LoVo (cell line): ENCODE results near the gene CRACR2A.

Experiments
- DNase-seq: peaks from one replicate; pipeline ENCODE4 v3.0.0-alpha.2; 2016; ENCODE audit warnings: low spot score

Gene CRACR2A

DNA sequence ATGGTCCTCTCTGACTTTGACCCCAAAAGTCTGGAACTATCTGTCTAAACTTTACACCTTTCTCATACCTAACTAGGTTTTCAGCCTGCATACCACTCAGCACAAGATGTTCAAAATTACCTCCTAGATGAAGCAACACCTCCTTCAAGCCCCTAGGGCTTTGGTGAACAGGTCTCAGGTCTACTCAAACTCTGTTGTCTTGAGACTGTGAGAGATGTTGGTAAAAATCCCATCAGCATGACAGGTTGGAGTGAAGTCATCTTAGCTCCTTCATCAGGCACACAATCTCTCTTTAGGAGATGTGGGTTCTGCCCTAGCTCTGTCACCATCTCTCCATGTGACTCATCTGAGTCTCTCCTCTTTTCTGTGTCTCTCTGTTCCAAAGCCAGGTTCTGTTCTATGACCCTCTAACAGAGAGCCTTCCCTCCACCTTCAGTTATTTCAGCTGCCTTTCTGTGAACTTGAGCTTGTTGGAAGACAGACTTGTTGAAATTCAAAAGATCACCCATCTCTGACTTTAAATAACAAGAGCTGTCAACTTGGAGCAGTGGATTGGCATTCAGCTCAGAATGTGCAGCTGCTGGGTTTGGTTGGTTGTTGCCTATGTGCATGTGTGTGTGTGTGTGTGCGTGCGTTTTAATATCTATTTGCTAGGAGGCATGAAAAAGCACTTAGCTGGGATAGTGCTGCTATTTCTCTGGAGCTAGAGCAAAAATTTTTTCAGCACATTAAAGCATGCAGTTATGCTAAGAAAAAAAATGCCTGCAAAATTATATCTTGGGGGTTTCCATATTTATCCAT lies 130.7 kb downstream of the CRACR2A start:
- no peak for DNase-seq

DNA sequence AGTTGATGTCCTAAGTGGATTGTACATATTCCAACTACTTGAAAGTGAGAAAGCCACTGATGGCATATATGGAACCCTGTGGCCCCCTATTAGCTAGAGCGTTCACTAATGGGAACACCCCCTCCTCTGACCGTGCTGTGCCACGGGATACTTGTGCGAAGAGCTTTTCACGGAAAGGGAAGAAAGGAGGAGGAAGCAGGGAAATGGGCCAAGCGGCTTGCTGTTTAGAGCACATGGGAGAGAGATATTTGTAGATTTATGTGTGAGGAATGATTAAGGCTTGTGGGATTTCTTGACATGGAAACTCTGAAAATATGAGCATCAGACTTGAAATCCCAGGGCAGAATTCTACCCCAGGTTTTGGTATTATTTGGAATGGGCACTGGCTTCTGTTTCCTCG lies 132.1 kb downstream of the CRACR2A start:
- DNase-seq: no peak

DNA sequence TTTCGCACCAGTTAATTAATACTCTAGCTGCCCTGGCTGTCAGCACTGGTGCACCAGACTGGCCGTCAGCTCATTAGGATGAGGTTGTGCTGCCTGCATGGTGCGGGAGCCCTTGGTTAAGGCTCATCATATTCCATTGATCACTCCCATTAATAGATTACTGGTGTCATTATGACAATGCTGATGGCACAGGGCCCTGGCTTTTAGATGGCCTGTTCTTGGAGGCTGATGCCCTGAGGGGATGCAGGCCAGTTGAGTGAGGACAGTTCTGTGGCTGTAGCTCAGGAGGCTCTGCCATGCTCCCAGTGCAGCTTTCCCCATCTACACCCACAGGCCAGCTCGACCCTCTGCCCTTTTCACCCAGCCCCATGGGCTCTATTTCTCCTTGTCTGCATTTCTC lies 135.3 kb downstream of the CRACR2A start:
- DNase-seq: no peak

DNA sequence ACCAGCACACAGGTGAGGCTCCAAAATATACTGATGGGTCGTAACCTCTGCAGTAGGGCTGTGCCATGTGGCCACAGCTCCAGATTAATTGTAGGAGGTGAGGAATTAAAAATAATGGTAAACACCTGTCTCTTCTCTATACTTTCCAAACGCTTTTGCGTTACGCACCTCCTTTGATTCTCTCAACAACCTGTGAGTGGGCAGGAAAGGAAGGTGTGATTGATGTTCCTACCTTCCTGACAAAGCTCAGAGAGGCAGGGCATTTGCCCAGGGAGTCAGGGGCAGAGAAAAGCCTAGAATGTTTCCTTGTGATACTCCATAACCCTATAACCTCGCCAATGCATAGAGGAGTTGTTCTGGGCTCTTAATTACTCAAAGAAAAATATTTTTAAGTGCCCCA lies 137.0 kb downstream of the CRACR2A start:
- DNase-seq: no peak

DNA sequence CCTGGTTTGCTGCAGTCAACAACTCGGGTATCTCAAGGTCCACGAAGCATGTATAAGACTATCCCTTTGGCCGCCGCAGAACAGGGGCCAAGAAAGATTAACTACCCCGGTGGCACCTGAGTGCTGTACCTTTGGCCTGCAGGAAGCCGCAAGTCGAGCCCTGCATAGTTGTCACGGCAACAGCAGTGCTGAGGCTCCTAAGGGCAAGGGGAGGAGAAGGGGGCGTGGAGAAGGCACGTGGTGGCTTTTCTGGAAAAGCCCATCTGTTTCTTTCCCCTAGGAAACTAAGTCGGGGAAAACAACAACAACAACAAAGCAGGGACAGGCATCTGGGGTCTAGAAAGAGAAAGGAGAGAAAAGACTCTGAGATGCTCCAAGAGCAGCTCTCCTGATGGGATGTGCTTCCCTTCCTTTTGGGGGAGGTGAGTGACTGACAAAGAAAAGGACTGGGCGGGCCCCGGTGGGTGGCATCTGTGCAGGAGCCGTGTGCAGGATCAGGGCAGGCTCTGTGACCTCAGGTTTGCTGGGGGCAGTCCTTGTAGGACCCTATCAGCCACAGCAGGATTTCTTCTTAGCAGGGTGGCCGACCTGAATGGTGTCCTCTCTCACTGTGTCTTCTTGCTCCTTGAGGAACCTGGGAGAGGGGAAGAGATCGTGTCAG lies 138.0 kb downstream of the CRACR2A start:
- no peak for DNase-seq

DNA sequence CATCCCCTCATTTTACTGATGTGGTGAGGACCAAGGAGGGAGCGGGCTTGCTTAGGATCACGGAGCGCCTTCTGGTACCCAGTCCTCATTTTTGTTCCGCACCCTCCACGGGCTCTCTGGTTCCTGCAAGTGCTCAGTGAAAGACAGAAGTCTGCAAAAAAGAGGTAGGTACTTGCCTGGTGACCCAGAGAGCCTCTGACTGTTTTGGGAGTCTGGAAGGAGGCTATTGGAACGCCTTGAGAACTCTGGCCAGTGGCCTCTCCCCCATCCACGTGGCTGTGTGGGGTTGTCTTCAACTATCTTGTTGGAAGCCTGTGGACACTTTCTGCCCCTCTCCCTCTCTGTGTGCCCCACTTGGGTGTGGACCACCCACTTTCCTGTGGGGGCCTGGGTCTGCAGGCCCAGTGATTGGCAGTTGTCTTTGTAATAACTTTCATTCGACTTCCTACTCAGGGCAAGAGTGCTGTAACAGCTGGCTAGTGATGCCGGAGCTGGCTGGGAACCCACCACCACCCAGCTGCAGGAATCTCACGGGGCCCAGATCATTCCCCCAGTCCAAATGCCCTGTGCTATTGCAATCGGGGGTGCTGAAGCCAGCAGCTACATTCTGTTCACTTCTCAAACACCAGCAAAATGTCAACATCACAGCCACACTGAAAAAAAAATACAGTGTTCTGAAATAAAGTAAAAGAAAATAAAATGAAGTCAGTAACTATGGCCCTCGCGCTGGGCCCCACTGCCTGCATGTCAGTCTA lies 139.1 kb downstream of the CRACR2A start:
- DNase-seq: no peak

DNA sequence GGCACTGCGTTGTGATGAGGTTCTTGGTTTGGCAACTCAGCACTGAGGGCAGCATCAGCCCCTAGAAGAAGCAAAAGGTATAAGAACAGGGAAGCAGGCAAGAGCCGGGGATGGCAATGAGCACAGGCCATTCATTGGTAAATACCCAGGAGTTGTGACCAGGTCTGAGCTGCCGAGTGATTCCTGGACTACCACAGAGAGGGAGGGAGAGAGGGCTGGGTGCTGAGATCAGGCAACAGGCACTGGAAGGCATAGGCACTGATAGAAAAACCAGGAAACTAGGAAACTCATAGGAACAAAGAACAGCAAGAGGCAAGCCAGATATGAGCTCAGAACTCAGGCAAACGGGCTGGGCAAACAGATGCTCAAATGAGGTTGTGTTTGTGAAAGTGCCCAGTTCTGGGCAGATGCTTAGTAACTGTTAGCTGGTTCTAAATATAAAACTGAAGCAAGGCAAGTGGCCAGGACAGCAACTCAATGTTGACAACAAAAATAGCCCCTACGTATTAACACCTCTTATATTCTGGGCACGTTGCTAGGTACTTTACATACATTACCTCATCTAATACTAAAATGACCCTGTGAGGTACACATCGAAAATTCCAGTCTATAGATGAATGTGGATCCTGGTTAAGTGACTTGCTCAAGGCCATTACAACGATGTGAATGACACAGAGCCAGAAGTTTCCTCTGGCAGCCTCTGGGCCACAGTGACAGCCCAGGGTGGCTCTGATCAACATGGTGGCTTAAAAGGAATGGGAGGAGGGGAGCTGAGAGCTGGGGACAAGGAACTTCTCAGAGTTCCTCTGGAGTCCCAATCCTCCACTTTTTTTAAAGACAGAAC lies 140.8 kb downstream of the CRACR2A start:
- no peak for DNase-seq

DNA sequence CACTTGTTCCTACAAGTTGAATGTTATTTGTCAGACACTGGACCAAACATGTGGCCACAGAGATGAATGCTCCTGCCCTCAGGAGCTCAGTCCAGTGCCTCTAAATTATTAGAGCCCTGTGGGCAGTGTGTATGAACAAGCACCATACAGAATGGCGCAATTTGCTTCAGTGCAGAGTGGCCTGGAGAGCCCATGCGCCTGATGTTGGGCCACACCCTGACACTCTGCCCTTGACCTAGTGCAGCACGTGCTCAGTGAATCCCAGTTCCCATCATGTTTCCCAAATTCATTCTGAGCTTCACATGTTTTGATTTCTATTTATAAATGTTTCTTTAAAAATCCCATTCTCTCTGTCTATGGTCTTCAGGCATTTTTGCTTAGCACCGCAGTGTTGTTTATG lies 145.1 kb downstream of the CRACR2A start:
- no peak for DNase-seq

DNA sequence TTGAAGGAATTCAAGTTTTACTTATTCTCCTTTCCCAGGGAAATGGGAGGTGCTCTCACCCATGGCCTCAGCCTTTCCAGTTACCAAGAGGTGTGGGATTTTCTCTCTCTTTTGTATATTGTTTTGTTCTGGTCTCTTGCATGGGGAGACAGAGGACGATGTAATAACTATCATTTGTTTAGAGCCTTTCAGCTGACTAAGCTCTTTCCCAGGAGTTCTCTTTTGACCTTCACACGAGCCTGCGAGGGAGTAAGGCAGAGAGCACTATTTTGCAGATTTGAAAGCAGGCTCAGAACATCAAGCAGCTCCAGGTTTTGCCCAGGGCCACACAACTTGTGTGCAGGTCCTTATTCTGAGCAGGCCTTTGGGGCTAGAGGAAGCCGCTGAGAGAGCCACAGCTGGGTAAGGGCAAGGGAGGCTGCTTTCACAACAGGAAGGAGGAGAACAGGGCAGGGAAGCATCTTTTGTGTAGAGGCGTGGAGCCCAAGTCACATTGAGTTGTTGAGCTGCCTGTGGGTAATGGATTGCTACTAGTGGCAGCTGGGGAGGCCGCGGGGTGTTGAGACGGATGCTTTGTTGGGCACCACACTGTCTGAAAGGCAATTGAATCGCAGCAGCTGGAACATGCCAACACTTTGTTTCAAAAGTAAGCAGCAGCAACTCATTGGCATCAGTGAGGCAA lies 145.7 kb downstream of the CRACR2A start:
- no peak for DNase-seq

DNA sequence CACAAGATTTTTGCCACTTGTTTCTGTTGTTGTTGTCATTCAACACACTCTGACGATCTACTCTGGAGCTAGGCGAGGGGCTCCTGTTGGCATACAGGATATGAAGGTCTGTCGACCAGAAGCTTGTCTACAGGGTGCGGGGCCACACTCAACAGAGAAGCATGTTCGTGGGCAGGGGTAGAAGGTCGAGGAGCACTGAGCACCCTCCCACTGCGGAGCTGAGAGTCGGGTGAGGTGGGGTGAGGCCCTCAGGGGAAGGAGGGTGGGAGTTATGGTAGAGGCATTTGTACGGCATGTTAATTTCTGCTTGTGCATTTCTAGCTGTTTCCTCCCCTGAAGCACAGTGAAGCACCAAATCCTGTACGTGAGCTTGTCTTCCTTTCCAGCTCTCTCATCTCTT lies 146.8 kb downstream of the CRACR2A start:
- no peak for DNase-seq

DNA sequence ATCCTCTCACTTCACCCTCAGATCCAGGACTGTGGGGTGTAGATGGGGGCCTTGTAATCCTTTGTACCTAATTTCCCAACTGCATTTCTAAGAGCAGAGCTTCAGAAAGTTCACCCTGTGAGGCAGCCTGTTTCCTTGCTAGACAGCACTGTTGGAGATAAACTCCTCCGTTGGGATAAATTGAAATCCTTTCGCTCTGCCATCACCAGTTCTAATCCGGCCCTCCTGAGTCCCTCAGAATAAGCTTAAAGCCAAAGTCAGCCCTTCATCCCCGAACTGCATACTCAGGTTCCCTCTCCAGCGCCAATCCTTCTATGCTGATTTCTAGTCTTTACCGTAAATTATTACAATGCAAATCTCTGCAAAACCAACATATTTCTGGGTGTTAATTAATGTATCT lies 147.2 kb downstream of the CRACR2A start:
- DNase-seq: no peak

DNA sequence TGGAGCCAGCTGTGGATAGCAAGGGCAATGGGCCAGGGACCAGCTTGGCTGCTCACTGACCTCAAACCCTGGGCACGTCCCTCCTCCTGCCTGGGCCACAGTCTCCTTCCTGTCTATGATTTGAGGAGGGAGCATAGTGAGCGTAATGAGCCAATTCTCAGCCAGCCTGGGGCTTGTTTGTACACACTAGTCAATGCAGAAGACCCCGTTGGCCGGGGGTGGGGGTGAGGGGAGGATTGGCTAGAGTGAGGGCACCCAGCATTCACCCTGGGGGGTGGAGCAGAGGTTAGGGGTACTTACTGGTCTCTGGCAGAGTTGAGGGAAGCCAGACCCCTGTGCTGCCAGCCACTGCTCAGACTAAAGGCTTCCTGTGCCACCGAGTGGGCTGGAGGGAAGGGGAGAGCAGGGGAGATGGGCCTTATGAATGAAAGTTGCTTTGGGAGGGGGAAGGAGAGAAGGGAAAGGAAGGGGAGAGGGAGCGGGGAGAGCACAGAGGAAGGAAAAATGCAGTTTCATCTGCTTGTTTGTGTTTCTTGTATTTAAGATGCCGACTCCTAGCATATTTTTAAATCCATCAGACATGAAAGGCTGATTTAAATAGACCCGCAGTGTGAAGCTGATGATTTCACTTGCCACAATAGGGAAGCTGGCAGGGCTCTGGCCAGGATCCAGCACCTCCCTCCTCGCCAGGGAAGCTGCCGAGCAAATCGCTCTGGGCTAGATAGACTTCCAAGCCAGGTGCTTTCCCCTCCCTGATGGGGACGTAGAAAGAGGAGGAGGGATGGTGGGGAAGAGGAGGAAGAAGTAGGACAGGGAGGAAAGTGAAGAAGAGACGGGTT lies 147.9 kb downstream of the CRACR2A start:
- DNase-seq: peak; percentile 16

DNA sequence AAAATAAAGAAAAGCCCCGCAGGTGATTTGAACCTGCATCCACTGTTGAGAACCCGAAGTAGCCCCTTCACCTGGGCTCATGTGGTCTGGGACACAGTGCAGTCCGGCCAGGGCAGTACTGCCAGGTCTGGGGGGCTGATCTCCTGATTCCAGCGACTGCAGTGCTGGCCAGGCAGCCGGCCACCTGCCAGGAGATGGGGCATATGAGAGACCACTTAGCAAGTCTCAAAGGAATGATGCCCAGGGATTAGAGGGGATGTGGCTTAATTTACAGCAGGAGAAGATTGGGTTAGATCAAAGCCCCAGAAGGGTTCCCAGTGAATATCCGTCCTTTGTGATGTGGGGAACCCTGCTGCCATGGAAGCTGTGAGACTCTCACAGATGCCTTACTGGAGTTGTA lies 148.6 kb downstream of the CRACR2A start:
- no peak for DNase-seq

DNA sequence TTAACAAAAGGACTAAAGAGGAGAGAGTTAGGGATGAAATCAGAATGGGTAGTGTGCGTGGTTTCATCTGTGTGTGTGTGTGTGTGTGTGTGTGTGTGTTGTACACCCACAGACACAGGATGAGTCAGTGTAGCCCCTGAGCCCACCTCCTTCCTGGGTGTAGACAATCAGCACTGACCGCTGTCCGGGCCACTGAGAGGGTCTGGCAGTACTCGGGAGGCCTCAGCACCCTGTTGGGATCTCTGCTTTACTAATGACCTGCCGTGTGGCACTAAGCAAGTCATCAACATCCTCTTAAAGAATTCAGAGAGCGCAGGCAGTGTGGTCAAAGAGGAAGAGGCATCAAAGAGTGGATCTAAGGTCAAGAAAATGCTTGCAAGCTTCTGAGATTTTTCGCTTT lies 149.3 kb downstream of the CRACR2A start:
- no peak for DNase-seq

DNA sequence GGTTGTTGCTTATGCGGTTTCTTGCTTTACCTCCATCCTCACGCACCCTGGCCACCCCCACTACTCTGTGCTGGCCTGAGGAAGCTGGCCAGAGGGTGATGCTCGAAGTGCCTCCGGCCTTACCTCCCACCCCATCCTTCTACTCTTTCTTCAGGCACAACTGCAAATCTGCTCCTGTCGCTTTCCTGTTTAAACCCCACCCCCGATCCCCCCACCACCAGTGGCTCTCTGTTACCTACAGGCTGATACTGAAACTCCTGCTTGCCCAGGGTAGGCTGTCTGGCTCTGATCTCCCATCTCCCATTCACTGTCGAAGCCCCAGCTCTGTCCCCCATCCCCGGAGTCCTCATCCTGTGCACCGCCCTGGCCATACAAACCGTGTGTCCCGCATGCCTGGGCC lies 150.4 kb downstream of the CRACR2A start:
- no peak for DNase-seq

DNA sequence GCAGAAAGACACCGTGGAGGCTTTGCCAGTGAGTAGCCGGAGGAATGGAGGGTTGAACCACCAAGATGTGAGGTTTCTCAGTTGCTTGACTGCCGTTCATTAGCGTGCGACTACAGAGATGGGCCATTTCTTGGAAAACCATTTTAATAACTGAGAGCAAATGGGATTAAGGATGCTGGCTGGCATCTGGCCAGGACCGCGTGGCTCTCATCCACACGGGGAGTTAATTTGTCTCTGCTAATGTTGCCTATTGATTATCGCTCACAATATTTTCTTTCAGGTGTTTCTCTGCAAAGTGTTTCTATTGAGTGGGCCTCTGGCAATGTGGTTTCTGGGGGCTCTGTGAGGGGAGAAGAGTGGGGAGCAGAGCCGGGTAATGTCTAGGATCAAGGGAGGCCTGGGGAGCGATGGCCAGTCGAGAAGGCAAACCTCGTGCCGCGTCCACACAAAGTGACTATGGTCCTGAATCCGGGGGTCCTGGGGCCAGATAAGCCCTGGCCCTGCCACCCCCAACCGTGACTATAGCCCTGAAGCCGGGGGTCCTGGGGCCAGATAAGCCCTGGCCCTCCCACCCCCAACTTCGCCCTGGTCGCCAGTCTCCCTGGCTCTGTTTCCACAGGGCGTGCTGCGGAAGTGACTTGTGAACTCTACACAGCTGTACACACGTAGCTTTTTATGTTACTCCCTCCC lies 151.3 kb downstream of the CRACR2A start:
- no peak for DNase-seq

DNA sequence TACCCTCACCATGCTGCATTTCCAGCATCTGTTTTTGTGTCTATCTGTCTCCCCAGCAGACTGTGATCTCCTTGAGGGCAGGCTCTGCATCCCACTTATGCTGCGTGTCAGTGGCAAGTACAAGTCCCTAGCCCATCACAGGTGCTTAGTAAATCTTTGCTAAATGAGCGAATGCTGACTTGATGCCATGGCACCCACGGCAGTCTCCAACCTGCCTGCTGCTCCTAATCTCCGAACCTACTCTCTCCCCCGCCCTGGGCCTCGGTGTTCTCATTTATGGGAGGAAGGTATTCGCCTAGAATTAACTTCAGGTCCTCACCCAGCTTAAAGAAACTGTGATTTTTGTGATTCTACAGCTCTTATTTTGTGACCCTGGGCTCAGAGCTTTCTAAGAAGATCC lies 152.0 kb downstream of the CRACR2A start:
- no peak for DNase-seq

DNA sequence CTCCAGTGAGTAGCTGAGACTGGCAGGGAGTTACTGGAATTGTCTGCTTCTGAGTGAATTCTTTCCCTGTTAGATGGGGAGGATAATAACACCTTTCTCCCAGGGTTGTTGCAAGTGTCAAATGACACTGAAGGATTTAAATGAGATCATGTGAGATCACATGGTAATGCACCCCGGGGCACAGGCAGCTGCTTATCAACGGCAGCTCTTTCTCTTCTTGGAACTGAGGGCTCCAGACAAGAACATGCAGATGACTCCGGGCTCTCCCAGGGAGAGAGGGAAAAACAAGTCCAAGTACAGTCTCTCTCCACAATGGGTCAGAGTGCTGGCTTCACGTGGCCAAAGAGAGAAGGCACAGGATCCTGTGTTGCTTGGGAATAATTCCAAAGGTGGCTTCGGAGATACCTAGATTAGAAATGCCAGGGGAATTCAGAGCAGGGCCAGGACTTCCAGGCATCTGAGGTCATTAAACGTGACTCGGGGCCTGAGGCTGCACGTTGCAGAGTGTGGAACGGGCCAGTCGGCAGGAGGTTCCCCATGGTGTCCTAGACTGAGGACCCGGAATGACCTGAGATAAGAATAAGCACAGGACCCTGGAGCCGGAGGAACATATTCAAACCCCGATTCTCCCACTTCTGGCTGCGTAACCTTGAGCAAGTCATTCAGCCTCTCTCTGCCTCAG lies 152.7 kb downstream of the CRACR2A start:
- no peak for DNase-seq
